ENCODE results near the gene PNPLA7. TPM values are rescaled to one million over a fixed set of nuclear protein-coding genes. Genes with fewer than 3 reads are reported as not detected.
A peak's percentile ranks its signal among the peaks of the same experiment; 100 is the strongest.

PNPLA7 gene
- total and polyA plus RNA-seq, 10 donors = 5.1 to 22.7 (median 10.7) TPM

DNA sequence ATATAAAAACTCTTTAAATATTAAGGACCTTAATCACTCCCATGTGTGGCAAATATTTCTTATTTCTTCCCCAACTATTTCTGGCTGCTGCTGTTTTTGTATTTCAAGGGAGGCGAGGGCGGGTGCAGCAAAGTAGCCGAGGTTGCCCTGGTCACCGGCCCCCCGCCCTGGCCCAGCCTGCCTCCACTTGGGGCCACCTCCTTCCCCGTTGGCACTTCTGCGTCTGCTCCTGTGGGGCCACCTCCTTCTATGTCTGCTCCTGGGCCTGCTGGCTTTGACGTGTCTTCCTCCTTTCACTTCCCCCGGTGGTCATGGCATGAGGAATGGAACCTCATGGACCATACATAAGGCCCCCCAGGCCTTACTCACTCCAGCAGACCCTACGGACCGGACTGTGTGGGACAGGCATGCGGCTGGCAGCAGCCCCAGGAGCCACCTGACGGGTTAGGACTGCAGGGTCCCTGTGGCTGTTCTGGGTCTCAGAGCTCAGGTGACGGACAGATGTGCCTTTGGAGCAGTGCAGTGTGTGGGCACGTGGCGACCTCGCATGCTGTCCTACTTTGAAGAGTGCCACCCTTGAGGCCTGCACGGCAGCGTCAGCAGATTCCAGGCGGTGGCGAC is 103.2 kb downstream of the PNPLA7 start:
- peaks cover 0 to 18% (median 8%) of the 10 kb centered on the region in 6 donors for H3K36me3 ChIP-seq
- peaks cover 1 to 32% (median 14%) of the 10 kb centered on the region in 6 donors for H3K4me1 ChIP-seq
- no peak overlapping the region for H3K4me3 ChIP-seq
- no peak overlapping the region for H3K27ac ChIP-seq
- H3K27me3 ChIP-seq (replicated peaks in 1 of 7) = peaks cover 0 to 38% (median 19%) of the 10 kb centered on the region in 7 donors
- WGBS, 5 donors = 67 to 76% (median 70%) methylated on average over 21 of the region's 21 CpGs
- intact Hi-C loops (cut with DNase I; ENCODE audit: low total_unique reads) = no loop called here
- peak; percentile 71 for DNase-seq
- peak in 2 of 3 donors; percentile 18 to 22 for TF ChIP-seq POLR2AphosphoS5 (IDR thresholded peaks at IDR 0.05)
- TF ChIP-seq, protein P1, sequence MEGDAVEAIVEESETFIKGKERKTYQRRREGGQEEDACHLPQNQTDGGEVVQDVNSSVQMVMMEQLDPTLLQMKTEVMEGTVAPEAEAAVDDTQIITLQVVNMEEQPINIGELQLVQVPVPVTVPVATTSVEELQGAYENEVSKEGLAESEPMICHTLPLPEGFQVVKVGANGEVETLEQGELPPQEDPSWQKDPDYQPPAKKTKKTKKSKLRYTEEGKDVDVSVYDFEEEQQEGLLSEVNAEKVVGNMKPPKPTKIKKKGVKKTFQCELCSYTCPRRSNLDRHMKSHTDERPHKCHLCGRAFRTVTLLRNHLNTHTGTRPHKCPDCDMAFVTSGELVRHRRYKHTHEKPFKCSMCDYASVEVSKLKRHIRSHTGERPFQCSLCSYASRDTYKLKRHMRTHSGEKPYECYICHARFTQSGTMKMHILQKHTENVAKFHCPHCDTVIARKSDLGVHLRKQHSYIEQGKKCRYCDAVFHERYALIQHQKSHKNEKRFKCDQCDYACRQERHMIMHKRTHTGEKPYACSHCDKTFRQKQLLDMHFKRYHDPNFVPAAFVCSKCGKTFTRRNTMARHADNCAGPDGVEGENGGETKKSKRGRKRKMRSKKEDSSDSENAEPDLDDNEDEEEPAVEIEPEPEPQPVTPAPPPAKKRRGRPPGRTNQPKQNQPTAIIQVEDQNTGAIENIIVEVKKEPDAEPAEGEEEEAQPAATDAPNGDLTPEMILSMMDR (IDR thresholded peaks at IDR 0.05 in 8 of 11, conservative IDR thresholded peaks at IDR 0.05 in 3 of 11) = peak in 1 of 11 experiments; percentile 11
- TF ChIP-seq POLR2A (IDR thresholded peaks at IDR 0.05) = no peak
- no peaks in the 10 kb centered on the region for H3K9me3 ChIP-seq

DNA sequence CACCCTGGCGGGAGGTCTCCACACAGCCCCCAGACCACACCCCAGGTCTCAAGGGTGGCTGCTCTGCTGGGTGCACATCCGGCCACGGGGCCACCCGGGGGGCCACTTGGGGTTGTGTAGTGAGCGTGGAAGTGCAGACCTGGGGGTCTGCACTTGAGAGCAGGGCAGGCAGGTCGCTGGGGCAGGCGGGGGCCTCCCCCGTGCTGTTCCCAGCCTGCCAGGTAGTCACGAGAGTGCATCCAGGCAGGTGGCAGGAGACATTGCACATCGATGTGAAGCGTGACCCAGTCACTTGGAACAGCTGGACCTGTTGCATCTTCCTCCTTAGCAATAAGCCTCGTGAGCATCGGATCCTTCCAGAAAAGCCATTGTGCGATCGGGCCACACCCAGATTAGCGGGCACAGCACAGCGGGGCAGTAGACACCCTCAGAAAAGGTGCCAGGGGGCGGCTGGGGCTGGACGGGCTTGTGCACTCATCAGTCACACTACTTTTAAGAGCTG is 104.2 kb downstream of the PNPLA7 start:
- DNase-seq = peak; percentile 67
- Histone ChIP-seq H3K27ac (no peak overlapping the region), H3K27me3 (replicated peaks in 1 of 7) (peaks cover 0 to 48% (median 28%) of the 10 kb centered on the region in 7 donors), H3K4me3 (no peak overlapping the region), H3K4me1 (peaks cover 7 to 41% (median 23%) of the 10 kb centered on the region in 6 donors), H3K36me3 (peaks cover 0 to 18% (median 8%) of the 10 kb centered on the region in 6 donors), H3K9me3 (no peaks in the 10 kb centered on the region)
- intact Hi-C loops (cut with DNase I; ENCODE audit: low total_unique reads) = no loop called here
- TF ChIP-seq POLR2AphosphoS5 (IDR thresholded peaks at IDR 0.05) (no peak), POLR2A (IDR thresholded peaks at IDR 0.05) (no peak)
- TF ChIP-seq, protein P1 (IDR thresholded peaks at IDR 0.05 in 8 of 11, conservative IDR thresholded peaks at IDR 0.05 in 3 of 11) = no peak
- WGBS, 5 donors = 62 to 79% (median 68%) methylated on average over 17 to 19 of the region's 19 CpGs

DNA sequence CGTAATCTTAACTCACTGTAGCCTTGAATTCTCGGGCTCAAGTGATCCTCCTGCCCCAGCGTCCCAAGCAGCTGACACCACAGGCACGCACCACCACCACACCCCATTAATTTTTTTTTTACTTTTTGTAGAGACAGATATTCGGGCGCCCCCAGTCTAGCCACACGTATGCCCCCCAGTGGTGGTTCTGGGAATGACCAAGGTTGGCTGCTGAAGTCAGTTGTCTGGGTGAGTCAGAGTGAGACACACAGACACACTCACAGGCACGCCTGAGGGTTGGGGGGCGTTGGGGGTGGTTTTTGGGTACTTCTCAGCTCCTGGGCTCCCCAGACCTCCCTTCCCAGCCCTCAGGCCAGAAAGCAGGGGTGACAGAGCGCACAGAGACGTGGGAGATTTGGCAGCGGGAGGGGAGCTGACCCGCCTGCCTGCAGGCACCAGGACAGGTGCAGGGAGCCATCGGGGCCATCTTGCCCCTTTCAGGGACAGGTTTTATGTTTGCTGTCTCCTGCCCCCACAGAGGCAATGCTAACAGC is 104.9 kb downstream of the PNPLA7 start:
- peak; percentile 91 for DNase-seq
- TF ChIP-seq, protein P1 (IDR thresholded peaks at IDR 0.05 in 8 of 11, conservative IDR thresholded peaks at IDR 0.05 in 3 of 11) = peak; percentile 66 to 91 (median 89)
- TF ChIP-seq POLR2AphosphoS5 (IDR thresholded peaks at IDR 0.05) = no peak
- H3K36me3 ChIP-seq = peaks cover 0 to 18% (median 8%) of the 10 kb centered on the region in 6 donors
- intact Hi-C loops (cut with DNase I; ENCODE audit: low total_unique reads) = no loop called here
- no peak overlapping the region for H3K27ac ChIP-seq
- peaks cover 0 to 48% (median 28%) of the 10 kb centered on the region in 7 donors for H3K27me3 ChIP-seq (replicated peaks in 1 of 7)
- H3K9me3 ChIP-seq = no peaks in the 10 kb centered on the region
- peaks cover 7 to 41% (median 23%) of the 10 kb centered on the region in 6 donors for H3K4me1 ChIP-seq
- H3K4me3 ChIP-seq = no peak overlapping the region
- whole genome bisulfite sequencing, 5 donors = 13 to 27% (median 24%) methylated on average over 11 to 14 of the region's 14 CpGs

Data from spleen (tissue), 11 donors.